ENCODE measurements around the gene ADAMTS6. TPM values are rescaled to one million over a fixed set of nuclear protein-coding genes. Genes with fewer than 3 reads are reported as not detected.
A peak's percentile ranks its signal among the peaks of the same experiment; 100 is the strongest.
"Not testable (repeated sequence)": the region's sequence is repeated elsewhere in the genome, so short reads cannot be mapped to it uniquely, and the experiment has no call there.

ADAMTS6 gene
- 1 to 10 TPM; 1.6 to 1.7 TPM for total RNA-seq

- peak within 1 kb of the TSS; percentile 61 for H3K27ac Mint-ChIP-seq
- POLR2A ChIA-PET: interaction anchor here (0.6 to 4.8 kb wide), 6 partner anchors 10 to 713 kb away, joined by 3 to 41 read pairs (median 13); partner anchors contain the start of genes CENPK, CWC27, PPWD1 and SREK1IP1
- CTCF ChIA-PET: interaction anchor here (0.7 to 4.6 kb wide), 14 partner anchors 9 to 848 kb away, joined by 3 to 43 read pairs (median 4); no protein-coding TSS in a partner anchor
- peaks cover 15% of the 10 kb centered on the region for H3K4me1 Mint-ChIP-seq
- no peaks in the 10 kb centered on the region for H3K27me3 Mint-ChIP-seq
- H3K9me3 Mint-ChIP-seq: no peaks in the 10 kb centered on the region
- H3K36me3 Mint-ChIP-seq (ENCODE audit: low read depth): no peaks in the 10 kb centered on the region
- H3K4me3 Mint-ChIP-seq: no peak within 1 kb of the TSS
- DNase-seq: peak; percentile 78
These were observed at the start of gene ADAMTS6 for GRCh38 chr5:65481635-65482295. ADAMTS6 (minus strand) TSS chr5:65481920; CDS start chr5:65473673, 8,247 bp downstream.

- H3K4me3 Mint-ChIP-seq: no peak overlapping the region
- H3K27me3 Mint-ChIP-seq: no peaks in the 10 kb centered on the region
- DNase-seq: no peak
- ChIA-PET CTCF (no interaction called here), POLR2A (interaction anchor here (1.9 kb wide), 1 partner anchor 31 kb away, joined by 6 read pairs; no protein-coding TSS in a partner anchor)
- H3K27ac Mint-ChIP-seq: no peak overlapping the region
- H3K9me3 Mint-ChIP-seq: no peaks in the 10 kb centered on the region
- no peaks in the 10 kb centered on the region for H3K4me1 Mint-ChIP-seq
- peaks cover 40% of the 10 kb centered on the region for H3K36me3 Mint-ChIP-seq (ENCODE audit: low read depth)
These were observed 49.2 kb upstream of the ADAMTS6 start for GRCh38 chr5:65530904-65531303.

DNA sequence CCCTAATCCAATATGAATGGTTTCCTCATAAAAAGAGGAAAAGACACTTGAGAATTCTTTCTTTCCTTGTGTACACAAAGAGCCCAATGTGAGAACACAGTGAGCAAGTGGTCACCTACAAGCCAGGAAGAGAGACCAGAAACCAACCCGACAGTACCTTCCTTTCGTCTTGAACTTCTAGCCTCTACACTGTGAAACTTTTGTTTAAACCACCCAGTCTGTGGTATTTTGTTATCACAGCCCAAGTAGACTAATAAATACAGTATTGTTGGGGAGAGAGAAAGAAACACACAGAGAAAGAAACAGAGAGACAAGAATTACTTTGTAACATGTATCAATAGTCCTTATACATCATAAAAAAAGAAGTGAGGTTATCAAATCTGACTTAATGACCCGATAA, 44.0 kb upstream of the ADAMTS6 start:
- Mint-ChIP-seq H3K27ac (no peak overlapping the region), H3K4me3 (no peak overlapping the region), H3K4me1 (no peaks in the 10 kb centered on the region), H3K27me3 (no peaks in the 10 kb centered on the region), H3K9me3 (no peaks in the 10 kb centered on the region), H3K36me3 (ENCODE audit: low read depth) (peaks cover 37% of the 10 kb centered on the region)
- ChIA-PET CTCF (no interaction called here), POLR2A (interaction anchor here (1.3 to 1.5 kb wide), 2 partner anchors 17 to 37 kb away, joined by 3 to 5 read pairs; partner anchors contain the start of genes CENPK and PPWD1)
- DNase-seq: no peak

DNA sequence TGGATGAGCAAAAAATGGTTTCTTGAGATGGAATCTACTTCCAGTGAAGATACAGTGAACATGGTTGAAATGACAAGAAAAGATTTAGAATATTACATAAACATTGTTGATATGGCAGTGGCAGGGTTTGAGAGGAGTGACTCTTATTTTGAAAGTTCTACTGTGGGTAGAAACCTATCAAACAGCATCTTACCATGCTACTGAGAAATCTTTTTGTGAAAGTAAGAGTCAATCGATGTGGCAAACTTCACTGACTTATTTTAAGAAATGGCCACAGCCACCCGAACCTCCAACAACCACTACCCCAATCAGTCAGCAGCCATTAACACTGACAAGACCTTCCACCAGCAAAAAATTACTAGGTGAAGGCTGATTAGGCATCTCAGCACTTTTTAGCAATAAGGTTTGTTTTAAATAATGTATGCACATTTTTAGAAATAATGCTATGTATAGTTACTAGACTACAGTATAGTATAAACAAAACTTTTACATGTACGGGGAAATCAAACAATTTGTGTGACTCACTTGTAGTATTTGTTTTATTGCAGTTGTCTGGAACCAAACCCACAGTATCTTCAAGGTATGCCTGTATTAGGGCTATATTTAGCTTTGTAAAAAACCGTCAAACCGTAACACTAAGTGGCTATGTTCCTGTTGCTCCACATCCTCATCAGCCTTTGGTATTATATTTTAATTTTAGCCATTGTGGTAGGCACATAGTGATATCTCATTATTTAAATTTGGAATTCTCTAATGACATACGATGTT, 30.6 kb upstream of the ADAMTS6 start:
- no peaks in the 10 kb centered on the region for H3K9me3 Mint-ChIP-seq
- ChIA-PET POLR2A (no interaction called here), CTCF (no interaction called here)
- H3K4me1 Mint-ChIP-seq: no peaks in the 10 kb centered on the region
- no peak for DNase-seq
- H3K36me3 Mint-ChIP-seq (ENCODE audit: low read depth): peaks cover 9% of the 10 kb centered on the region
- H3K4me3 Mint-ChIP-seq: no peak overlapping the region
- H3K27me3 Mint-ChIP-seq: no peaks in the 10 kb centered on the region
- H3K27ac Mint-ChIP-seq: no peak overlapping the region

DNA sequence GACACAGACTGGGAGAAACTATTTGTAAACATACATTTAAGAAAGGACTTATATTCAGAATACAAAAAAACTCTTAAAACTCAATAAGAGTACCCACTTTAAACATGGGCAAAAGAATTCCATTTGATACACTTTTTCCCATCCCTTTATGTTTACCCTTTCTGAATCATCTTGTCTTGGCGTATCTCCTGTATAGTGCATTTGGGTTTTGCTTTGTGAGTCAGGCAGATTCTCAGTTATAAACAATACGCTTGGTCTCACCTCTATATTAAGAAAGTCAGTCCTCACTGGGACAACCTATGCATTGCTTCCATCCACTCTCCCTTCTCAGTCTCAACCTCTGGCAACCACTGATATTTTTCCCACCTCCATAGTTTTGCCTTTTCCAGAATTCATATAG, 27.3 kb upstream of the ADAMTS6 start:
- CTCF ChIA-PET: interaction anchor here (0.6 kb wide), 1 partner anchor 22 kb away, joined by 3 read pairs; no protein-coding TSS in a partner anchor
- DNase-seq: no peak
- Mint-ChIP-seq H3K4me1 (no peaks in the 10 kb centered on the region), H3K36me3 (ENCODE audit: low read depth) (peaks cover 5% of the 10 kb centered on the region), H3K4me3 (no peak overlapping the region), H3K9me3 (no peaks in the 10 kb centered on the region), H3K27ac (no peak overlapping the region), H3K27me3 (no peaks in the 10 kb centered on the region)
- POLR2A ChIA-PET: no interaction called here

- no peaks in the 10 kb centered on the region for H3K27me3 Mint-ChIP-seq
- H3K36me3 Mint-ChIP-seq (ENCODE audit: low read depth): peaks cover 8% of the 10 kb centered on the region
- CTCF ChIA-PET: interaction anchor here (0.6 kb wide), 1 partner anchor 23 kb away, joined by 3 read pairs; no protein-coding TSS in a partner anchor
- no peak for DNase-seq
- H3K4me3 Mint-ChIP-seq: no peak overlapping the region
- no peak overlapping the region for H3K27ac Mint-ChIP-seq
- POLR2A ChIA-PET: interaction anchor here (0.6 kb wide), 1 partner anchor 88 kb away, joined by 3 read pairs; no protein-coding TSS in a partner anchor
- peaks cover 2% of the 10 kb centered on the region for H3K9me3 Mint-ChIP-seq
- H3K4me1 Mint-ChIP-seq: no peaks in the 10 kb centered on the region
These were observed 25.2 kb upstream of the ADAMTS6 start for GRCh38 chr5:65506961-65507360.

- ChIA-PET POLR2A (no interaction called here), CTCF (no interaction called here)
- Mint-ChIP-seq H3K27ac (no peak overlapping the region), H3K36me3 (ENCODE audit: low read depth) (no peaks in the 10 kb centered on the region), H3K4me1 (no peaks in the 10 kb centered on the region), H3K4me3 (no peak overlapping the region), H3K9me3 (no peaks in the 10 kb centered on the region), H3K27me3 (no peaks in the 10 kb centered on the region)
- no peak for DNase-seq
These were observed 7.4 kb upstream of the ADAMTS6 start for GRCh38 chr5:65489119-65489518.

GRCh38 chr5:65488038-65488687, 6.4 kb upstream of the ADAMTS6 start:
- H3K36me3 Mint-ChIP-seq (ENCODE audit: low read depth); CTCF ChIA-PET; H3K4me1 Mint-ChIP-seq; POLR2A ChIA-PET; H3K27ac Mint-ChIP-seq; DNase-seq; H3K9me3 Mint-ChIP-seq; H3K4me3 Mint-ChIP-seq; H3K27me3 Mint-ChIP-seq: not testable (repeated sequence)

- H3K27ac Mint-ChIP-seq; H3K36me3 Mint-ChIP-seq (ENCODE audit: low read depth); POLR2A ChIA-PET; H3K27me3 Mint-ChIP-seq; H3K4me3 Mint-ChIP-seq; DNase-seq; H3K9me3 Mint-ChIP-seq: not testable (repeated sequence)
- CTCF ChIA-PET: interaction anchor here (0.6 to 1.2 kb wide), 7 partner anchors 12 to 682 kb away, joined by 3 to 6 read pairs (median 4); no protein-coding TSS in a partner anchor
- H3K4me1 Mint-ChIP-seq: peaks cover 13% of the 10 kb centered on the region
These were observed 5.1 kb upstream of the ADAMTS6 start for GRCh38 chr5:65486803-65487202.

GRCh38 chr5:65485405-65485804, 3.7 kb upstream of the ADAMTS6 start:
- CTCF ChIA-PET: interaction anchor here (4.6 kb wide), 1 partner anchor 675 kb away, joined by 43 read pairs; no protein-coding TSS in a partner anchor
- Mint-ChIP-seq H3K27me3 (no peaks in the 10 kb centered on the region), H3K4me3 (no peak overlapping the region), H3K36me3 (ENCODE audit: low read depth) (no peaks in the 10 kb centered on the region), H3K27ac (no peak overlapping the region), H3K4me1 (peaks cover 15% of the 10 kb centered on the region), H3K9me3 (no peaks in the 10 kb centered on the region)
- DNase-seq: no peak
- POLR2A ChIA-PET: interaction anchor here (4.8 kb wide), 1 partner anchor 77 kb away, joined by 41 read pairs; the partner anchor contains the start of genes CENPK and PPWD1

DNA sequence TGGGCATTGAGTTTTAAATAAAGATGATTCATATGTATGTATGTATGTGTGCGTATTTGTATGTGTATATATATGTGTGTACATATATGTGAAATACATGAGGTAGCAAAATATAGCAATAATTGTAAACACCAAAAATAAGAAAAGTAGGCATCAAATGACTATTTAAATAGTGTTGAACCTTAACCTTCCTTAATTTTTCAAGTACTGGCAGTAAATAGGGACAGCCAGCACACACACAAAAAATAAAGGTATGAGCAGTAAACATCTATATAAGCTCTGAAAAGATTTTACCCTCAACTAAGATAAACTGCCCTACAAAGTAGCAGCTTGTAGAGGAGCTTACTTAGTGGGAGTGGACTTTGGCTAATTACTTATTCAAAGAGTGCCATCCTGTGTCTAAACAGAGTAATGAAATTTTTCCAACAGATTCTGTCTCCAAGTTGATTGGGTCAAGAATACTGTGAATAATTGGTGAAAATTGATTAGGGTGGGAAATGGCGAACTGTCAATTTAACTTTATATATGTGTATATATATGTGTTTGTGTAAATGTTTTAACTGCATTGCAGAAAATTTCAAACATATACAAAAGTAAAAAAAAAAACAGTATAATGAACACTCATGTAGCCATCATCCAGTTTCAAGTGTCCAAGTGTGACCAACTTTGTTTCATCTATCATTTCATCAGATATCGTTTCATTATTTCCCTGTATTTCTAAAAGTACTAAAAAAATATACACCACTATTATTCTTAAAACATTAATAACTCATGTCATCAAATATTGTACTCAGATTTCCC, 2.0 kb upstream of the ADAMTS6 start:
- DNase-seq: no peak
- H3K27me3 Mint-ChIP-seq: no peaks in the 10 kb centered on the region
- H3K9me3 Mint-ChIP-seq: no peaks in the 10 kb centered on the region
- no peak overlapping the region for H3K4me3 Mint-ChIP-seq
- no peaks in the 10 kb centered on the region for H3K36me3 Mint-ChIP-seq (ENCODE audit: low read depth)
- ChIA-PET CTCF (interaction anchor here (0.6 to 4.6 kb wide), 23 partner anchors 11 to 850 kb away, joined by 3 to 43 read pairs (median 5); no protein-coding TSS in a partner anchor), POLR2A (interaction anchor here (0.8 to 4.8 kb wide), 7 partner anchors 79 to 715 kb away, joined by 3 to 41 read pairs (median 11); partner anchors contain the start of genes CENPK, CWC27, PPWD1 and SREK1IP1)
- peaks cover 15% of the 10 kb centered on the region for H3K4me1 Mint-ChIP-seq
- H3K27ac Mint-ChIP-seq: peak overlapping the region; percentile 24

Data from activated CD4-positive, alpha-beta memory T cell treated with anti-CD3 and anti-CD28 coated beads, Interleukin-2, amount 10 ng/mL, durations not matched to agents 7 days and 5 days (primary cell).